DMS153 treated with DMSO at 0.1 percent for 48 hours (cell line): ENCODE measurements around the gene SIRPB2.
A peak's percentile ranks its signal among the peaks of the same experiment; 100 is the strongest.

Source experiments
- DNase-seq: peaks from one replicate; lab custom pipeline; 2025; ENCODE audit not compliant: unreplicated experiment; lab: John Stamatoyannopoulos, UW

SIRPB2 gene

DNA sequence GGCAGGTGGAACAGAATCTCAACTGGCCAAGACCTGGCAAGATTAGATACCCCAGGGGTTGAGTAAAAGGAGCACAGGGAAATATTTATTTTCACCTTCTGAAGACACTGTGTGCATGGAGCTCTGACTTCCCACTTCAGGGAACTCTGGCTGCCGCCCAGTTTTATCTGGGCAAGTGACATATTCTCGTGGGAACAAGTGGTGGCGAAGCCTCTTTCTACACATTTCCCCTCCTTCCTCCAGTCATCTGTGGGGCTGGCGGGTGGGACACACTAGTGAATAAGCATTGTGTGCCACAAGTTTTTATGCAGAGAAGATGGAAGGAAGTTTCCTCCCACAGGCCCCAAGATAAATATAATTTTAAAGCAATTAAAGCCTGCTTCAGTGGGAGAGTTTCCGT lies 48.1 kb downstream of the SIRPB2 start:
- no peak for DNase-seq

DNA sequence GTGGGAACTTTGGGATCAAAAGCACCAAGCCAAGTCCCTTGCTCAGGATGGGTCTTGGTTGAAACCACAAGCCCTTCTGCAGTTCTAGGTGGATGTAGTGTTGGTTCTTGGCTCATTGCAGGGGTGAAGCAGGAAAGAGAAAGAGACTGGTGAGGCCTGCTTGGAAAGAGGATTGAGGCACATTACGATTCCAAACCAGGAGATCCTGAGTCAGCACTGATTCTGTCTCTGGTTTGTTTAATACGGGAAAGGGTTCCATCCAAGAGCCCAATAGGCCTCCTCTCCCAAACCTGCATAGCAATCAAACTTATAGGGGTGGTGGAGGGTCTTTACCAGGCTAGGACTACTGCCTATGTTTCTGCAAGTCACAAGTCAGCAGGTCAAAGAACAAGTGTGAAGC lies 48.9 kb downstream of the SIRPB2 start:
- no peak for DNase-seq

GRCh38 chr20:1441133-1441532 lies 50.1 kb downstream of the SIRPB2 start:
- no peak for DNase-seq

GRCh38 chr20:1440024-1440423 lies 51.2 kb downstream of the SIRPB2 start:
- DNase-seq, result no peak

DNA sequence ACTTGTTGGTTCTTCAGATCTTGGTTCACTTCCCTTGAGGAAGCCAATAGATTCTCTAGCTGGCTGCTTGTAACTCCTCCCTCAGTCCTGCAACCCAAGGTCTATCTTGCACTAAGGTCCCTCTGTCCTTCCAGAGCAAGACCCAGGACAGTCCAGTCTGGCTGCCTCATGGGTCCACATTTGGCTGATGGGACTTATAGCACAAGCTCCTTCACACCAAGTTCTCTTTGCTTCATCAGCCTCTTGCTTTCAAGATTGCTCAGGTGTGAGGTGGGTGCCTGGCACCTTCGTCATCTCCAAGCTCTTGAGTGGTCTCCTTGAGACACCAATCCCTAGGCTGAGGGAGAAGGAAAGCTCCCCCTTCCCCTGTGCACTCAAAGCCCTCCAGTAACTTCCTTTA lies 52.9 kb downstream of the SIRPB2 start:
- no peak for DNase-seq

GRCh38 chr20:1437235-1437904 lies 53.9 kb downstream of the SIRPB2 start:
- DNase-seq, result peak; percentile 60

- no peak for DNase-seq
Observed at GRCh38 chr20:1436263-1436662, 55.0 kb downstream of the SIRPB2 start.

DNA sequence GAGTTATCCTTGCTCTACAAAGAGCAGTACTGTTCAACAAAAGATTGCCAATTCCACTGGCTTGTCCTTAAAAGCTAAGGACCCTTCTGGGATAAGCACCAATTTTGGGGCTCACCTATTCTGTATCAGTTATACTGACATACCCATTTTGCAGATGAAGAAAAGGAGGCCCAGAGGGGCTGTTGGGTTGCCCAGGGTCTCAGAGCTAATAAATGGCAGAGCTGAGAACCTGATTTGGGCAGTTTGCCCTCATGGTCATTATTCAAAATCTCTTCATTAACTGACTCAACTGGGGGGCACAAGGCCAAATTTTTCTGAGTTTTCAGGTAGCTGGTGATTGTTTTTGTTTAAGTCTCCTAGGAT lies 55.9 kb downstream of the SIRPB2 start:
- DNase-seq, result no peak

GRCh38 chr20:1434571-1435336 lies 56.5 kb downstream of the SIRPB2 start:
- no peak for DNase-seq

DNA sequence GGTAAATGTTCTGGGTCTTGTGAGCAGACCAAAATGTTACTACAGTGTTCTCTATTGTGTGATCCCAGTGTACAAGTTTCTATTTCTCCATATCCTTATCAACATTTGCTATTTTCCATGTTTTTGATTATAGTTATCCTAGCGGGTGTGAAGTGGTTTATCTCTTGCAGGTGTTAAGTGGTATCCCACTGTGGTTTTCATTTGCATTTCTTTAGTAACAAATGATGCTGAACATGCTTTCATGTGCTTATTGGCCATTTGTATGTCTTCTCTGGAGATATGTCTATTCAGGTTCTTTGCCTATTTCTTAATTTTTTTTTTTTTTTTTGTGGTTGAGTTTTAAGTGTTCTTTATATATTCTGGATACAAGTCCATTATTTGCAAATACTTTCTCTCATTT lies 60.1 kb downstream of the SIRPB2 start:
- DNase-seq, result no peak

DNA sequence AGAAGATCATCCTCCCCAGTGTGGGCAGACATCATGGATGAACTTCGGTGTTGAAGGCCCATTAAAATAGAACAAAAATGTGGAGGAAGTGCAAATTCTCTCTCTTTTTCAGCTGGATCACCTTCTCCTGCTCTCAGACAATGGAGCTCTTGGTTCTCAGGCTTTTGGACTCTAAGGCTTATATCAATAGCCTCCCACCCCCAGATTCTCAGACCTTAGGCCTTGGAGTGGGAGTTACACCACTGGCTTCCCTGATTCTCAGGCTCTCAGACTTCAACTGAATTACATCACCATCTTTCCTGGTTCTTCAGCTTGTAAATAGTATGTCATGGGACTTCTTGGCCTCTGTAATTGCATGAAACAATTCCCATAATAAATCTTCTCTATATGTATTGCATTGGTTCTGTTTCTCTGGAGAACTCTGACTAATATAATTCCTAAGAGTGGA lies 61.2 kb downstream of the SIRPB2 start:
- DNase-seq, result no peak

DNA sequence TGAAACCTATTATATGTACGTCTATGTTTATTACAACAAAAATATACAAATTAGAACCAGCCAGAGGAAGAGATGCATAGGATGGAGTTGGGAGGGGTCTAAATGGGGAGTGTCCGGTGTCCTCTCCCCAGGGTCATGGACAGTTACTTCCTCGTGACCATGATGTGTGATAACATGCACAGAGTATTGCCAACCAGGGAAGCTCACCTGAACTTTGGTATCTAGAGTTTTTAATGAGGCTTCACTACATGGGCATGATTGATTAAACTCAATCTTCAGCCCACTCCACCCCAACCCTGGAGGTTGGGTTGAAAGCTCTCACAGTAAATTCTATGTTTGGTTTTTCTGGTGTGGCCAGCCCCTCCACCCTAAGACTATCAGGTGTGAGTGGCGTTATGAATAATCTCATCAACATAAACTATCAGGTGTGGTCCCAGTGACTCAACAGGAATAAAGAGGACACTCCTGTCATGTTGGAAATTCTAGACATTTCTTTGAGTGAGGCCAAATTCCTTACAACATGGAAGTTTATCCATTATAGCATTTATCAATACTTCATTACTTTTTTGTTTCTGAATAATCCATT lies 62.0 kb downstream of the SIRPB2 start:
- no peak for DNase-seq

- DNase-seq, result peak; percentile 92
Observed at GRCh38 chr20:1427457-1428054, 63.7 kb downstream of the SIRPB2 start.

DNA sequence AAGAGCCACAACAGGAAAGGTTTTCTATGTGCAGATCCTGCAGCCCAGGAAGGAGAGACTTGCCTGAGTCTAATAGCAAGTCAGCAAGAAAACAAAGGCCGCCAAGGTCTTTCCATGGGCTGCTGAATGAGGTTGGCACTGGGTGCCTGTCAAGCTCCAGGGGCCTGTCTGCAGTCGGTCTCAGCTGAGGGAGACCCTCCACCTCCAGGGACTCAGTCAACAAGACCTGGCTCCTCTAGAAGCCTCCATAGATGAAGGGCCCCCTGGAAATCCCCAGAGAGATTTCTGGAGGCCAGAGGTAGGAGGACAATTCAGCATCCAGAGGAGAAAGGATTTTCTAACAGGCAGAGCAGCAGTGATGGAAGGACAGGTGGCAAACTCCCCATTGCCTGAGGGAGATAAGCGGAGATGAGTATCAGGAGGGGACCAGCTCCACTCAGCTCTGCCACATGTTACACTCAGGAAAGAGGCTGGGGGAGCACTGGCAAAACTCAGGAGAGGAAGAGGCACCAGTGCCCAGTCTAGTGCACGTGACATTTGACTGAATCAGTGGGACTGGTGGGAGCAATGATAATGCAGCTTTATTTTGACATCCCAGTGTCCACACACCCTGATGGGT lies 64.9 kb downstream of the SIRPB2 start:
- DNase-seq, result no peak
